ENCODE measurements around the gene AKR7A3.

DNA sequence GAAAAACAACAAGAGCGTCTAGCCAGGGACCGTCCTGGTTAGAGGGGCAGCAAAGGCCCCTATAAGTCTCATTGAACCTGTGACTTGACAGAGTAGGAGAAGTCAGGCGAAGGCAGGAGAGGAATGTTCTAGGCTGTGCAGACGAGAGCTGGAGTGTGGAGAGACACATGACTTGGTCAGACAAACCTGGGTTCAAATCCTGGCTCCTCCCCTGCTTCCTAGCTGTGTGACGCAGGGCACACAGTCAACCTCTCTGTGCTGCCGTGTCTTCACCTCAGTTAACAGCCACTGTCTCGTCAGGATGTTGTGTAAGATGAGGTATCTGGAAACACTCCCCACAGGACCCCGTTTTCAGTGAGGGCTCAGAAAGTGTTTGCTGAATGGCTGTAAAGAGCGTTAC, 39.2 kb upstream of the AKR7A3 start:
- TF ChIP-seq, protein P1, sequence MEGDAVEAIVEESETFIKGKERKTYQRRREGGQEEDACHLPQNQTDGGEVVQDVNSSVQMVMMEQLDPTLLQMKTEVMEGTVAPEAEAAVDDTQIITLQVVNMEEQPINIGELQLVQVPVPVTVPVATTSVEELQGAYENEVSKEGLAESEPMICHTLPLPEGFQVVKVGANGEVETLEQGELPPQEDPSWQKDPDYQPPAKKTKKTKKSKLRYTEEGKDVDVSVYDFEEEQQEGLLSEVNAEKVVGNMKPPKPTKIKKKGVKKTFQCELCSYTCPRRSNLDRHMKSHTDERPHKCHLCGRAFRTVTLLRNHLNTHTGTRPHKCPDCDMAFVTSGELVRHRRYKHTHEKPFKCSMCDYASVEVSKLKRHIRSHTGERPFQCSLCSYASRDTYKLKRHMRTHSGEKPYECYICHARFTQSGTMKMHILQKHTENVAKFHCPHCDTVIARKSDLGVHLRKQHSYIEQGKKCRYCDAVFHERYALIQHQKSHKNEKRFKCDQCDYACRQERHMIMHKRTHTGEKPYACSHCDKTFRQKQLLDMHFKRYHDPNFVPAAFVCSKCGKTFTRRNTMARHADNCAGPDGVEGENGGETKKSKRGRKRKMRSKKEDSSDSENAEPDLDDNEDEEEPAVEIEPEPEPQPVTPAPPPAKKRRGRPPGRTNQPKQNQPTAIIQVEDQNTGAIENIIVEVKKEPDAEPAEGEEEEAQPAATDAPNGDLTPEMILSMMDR (IDR thresholded peaks at IDR 0.05; ENCODE audit: low read depth, low read length, missing input control): no peak
- TF ChIP-seq, protein P2, sequence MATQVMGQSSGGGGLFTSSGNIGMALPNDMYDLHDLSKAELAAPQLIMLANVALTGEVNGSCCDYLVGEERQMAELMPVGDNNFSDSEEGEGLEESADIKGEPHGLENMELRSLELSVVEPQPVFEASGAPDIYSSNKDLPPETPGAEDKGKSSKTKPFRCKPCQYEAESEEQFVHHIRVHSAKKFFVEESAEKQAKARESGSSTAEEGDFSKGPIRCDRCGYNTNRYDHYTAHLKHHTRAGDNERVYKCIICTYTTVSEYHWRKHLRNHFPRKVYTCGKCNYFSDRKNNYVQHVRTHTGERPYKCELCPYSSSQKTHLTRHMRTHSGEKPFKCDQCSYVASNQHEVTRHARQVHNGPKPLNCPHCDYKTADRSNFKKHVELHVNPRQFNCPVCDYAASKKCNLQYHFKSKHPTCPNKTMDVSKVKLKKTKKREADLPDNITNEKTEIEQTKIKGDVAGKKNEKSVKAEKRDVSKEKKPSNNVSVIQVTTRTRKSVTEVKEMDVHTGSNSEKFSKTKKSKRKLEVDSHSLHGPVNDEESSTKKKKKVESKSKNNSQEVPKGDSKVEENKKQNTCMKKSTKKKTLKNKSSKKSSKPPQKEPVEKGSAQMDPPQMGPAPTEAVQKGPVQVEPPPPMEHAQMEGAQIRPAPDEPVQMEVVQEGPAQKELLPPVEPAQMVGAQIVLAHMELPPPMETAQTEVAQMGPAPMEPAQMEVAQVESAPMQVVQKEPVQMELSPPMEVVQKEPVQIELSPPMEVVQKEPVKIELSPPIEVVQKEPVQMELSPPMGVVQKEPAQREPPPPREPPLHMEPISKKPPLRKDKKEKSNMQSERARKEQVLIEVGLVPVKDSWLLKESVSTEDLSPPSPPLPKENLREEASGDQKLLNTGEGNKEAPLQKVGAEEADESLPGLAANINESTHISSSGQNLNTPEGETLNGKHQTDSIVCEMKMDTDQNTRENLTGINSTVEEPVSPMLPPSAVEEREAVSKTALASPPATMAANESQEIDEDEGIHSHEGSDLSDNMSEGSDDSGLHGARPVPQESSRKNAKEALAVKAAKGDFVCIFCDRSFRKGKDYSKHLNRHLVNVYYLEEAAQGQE (IDR thresholded peaks at IDR 0.05): no peak
- no peak for TF ChIP-seq EGR1 (IDR thresholded peaks at IDR 0.05; ENCODE audit: low read depth in 2 of 2)
- TF ChIP-seq, protein P3, sequence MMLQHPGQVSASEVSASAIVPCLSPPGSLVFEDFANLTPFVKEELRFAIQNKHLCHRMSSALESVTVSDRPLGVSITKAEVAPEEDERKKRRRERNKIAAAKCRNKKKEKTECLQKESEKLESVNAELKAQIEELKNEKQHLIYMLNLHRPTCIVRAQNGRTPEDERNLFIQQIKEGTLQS (IDR thresholded peaks at IDR 0.05): no peak
- no peak for TF ChIP-seq TAF1 (conservative IDR thresholded peaks at IDR 0.05)
- TF ChIP-seq SP1 (IDR thresholded peaks at IDR 0.05): no peak
- no peak for TF ChIP-seq JUND (IDR thresholded peaks at IDR 0.05)

All from liver (tissue), 3 donors.